PC-3 (cell line): ENCODE measurements around the gene SYT7. TPM values are rescaled to one million over a fixed set of nuclear protein-coding genes. Genes with fewer than 3 reads are reported as not detected.
A peak's percentile ranks its signal among the peaks of the same experiment; 100 is the strongest.
"Not testable (repeated sequence)": the region's sequence is repeated elsewhere in the genome, so short reads cannot be mapped to it uniquely, and the experiment has no call there.

Experiments
- ATAC-seq: fragments of 200-7000 bp; cut with Tn5 transposase; 2 replicates; pipeline ENCODE4 v1.9.1; 2020; ENCODE audit warnings: mild to moderate bottlenecking, moderate library complexity
- BruUV-seq: library from RNA; stranded (reverse); fragments of 400-500 nt; replicated peaks from 2 replicates; lab custom pipeline; 2021; lab: Mats Ljungman, UMichigan
- CTCF ChIA-PET: fragments of 300-600 bp; sonication (Branson Sonifier 250); formaldehyde crosslinking; loops from one replicate; lab custom pipeline; 2022; ENCODE audit warnings: antibody characterized with exemption; lab: Charles Lee
- POLR2A ChIA-PET: fragments of 300-600 bp; sonication (Branson Sonifier 250); formaldehyde crosslinking; loops from one replicate; lab custom pipeline; 2022; ENCODE audit warnings: antibody characterized with exemption; ENCODE audit not compliant: unreplicated experiment; lab: Charles Lee
- DNase-seq: peaks from one replicate; pipeline ENCODE4 v3.0.0-alpha.2; 2015
- H2AFZ ChIP-seq: fragments of 300-600 bp; sonication (generic); 2 replicates; pipeline ENCODE4 v1.6.0; 2016; ENCODE audit warnings: antibody characterized with exemption, low read length
- H3F3A ChIP-seq: fragments of 300-600 bp; sonication (generic); one replicate; pipeline ENCODE4 v1.6.0; 2017; ENCODE audit warnings: antibody characterized with exemption, low read length, control low read depth, mild to moderate bottlenecking; ENCODE audit not compliant: unreplicated experiment
- H3K27ac ChIP-seq: fragments of 300-600 bp; sonication (generic); 2 replicates; pipeline ENCODE4 v1.5.1; 2016; ENCODE audit warnings: mild to moderate bottlenecking, low read length
- H3K27me3 ChIP-seq: fragments of 300-600 bp; sonication (generic); 2 replicates; pipeline ENCODE4 v1.6.1; 2016; ENCODE audit warnings: low read length, mixed read lengths
- H3K36me3 ChIP-seq: fragments of 300-600 bp; sonication (generic); 2 replicates; pipeline ENCODE4 v1.6.1; 2016; ENCODE audit warnings: low read depth, mixed run types, low read length, mixed read lengths
- H3K4me1 ChIP-seq: fragments of 300-600 bp; sonication (generic); 2 replicates; pipeline ENCODE4 v1.5.1; 2016; ENCODE audit warnings: low read length; ENCODE audit not compliant: insufficient read depth
- H3K4me2 ChIP-seq: fragments of 300-600 bp; sonication (generic); 2 replicates; pipeline ENCODE4 v1.6.0; 2016; ENCODE audit warnings: low read length
- H3K4me3 ChIP-seq: fragments of 300-600 bp; sonication (generic); 2 replicates; pipeline ENCODE4 v1.5.1; 2016; ENCODE audit warnings: mild to moderate bottlenecking, low read length, mixed read lengths
- H3K79me2 ChIP-seq: fragments of 300-600 bp; sonication (generic); 2 replicates; pipeline ENCODE4 v1.6.1; 2017; ENCODE audit warnings: low read length, mixed read lengths
- H3K9ac ChIP-seq: fragments of 300-600 bp; sonication (generic); 2 replicates; pipeline ENCODE4 v1.6.0; 2016; ENCODE audit warnings: mild to moderate bottlenecking, low read length
- H3K9me2 ChIP-seq: fragments of 300-600 bp; sonication (generic); replicated peaks from 2 replicates; pipeline ENCODE4 v1.6.1; 2016; ENCODE audit warnings: mixed run types, low read length, mixed read lengths
- H3K9me3 ChIP-seq: fragments of 300-600 bp; sonication (generic); 2 replicates; pipeline ENCODE4 v1.6.1; 2016; ENCODE audit warnings: low read length, mixed read lengths
- H4K20me1 ChIP-seq: fragments of 300-600 bp; sonication (generic); 2 replicates; pipeline ENCODE4 v1.6.1; 2016; ENCODE audit warnings: low read length, mixed read lengths
- CTCF ChIP-seq: fragments of 300-600 bp; sonication (generic); conservative IDR thresholded peaks from 2 replicates; pipeline ENCODE4 v1.5.1; 2017; ENCODE audit warnings: antibody characterized with exemption, low read depth, mild to moderate bottlenecking, low read length
- EZH2 ChIP-seq: fragments of 300-600 bp; sonication (generic); IDR thresholded peaks from one replicate; pipeline ENCODE4 v1.6.1; 2017; ENCODE audit warnings: antibody characterized with exemption, mild to moderate bottlenecking, low read length; ENCODE audit not compliant: unreplicated experiment
- EZH2phosphoT487 ChIP-seq: fragments of 300-600 bp; sonication (generic); IDR thresholded peaks from 2 replicates; pipeline ENCODE4 v1.6.1; 2018; ENCODE audit warnings: mild to moderate bottlenecking, antibody characterized with exemption, low read length, borderline replicate concordance
- intact Hi-C: fragments of 100-400 bp; cut with micrococcal nuclease; formaldehyde crosslinking; loops from 2 replicates; pipeline ENCODE4 v1.9.0; 2023
- total RNA-seq: library from RNA; depleted of rRNA; stranded (reverse); fragments of >200 nt; gene quantifications from 2 replicates; pipeline ENCODE4 v1.2.3, GENCODE V29; 2014

The SYT7 gene
- total RNA-seq, 1 experiment from 2014 or later: 23.2 TPM

GRCh38 chr11:61481806-61482205, 99.1 kb downstream of the SYT7 start:
- Histone ChIP-seq H3K9ac (peak overlapping the region; percentile 19; the same call in 1 of the 2 replicates), H2AFZ (no peak overlapping the region), H3K27me3 (no peaks in the 10 kb centered on the region), H3K9me3 (no peaks in the 10 kb centered on the region), H3K4me2 (no peak overlapping the region), H3K36me3 (no peaks in the 10 kb centered on the region), H3F3A (no peaks in the 10 kb centered on the region), H3K4me3 (no peak overlapping the region), H4K20me1 (no peaks in the 10 kb centered on the region), H3K9me2 (no peaks in the 10 kb centered on the region), H3K79me2 (no peaks in the 10 kb centered on the region), H3K27ac (peak overlapping the region; percentile 32; the same call in 1 of the 2 replicates), H3K4me1 (peaks cover 19% of the 10 kb centered on the region)
- ATAC-seq (no peak), DNase-seq (no peak)
- POLR2A ChIA-PET: no interaction called here
- no peak for TF ChIP-seq EZH2phosphoT487
- TF ChIP-seq CTCF: no peak
- TF ChIP-seq EZH2: no peak
- CTCF ChIA-PET: interaction anchor here (0.6 to 1.3 kb wide), 5 partner anchors 13 to 157 kb away, joined by 3 read pairs; no protein-coding TSS in a partner anchor
- intact Hi-C loops: no loop called here
- BruUV-seq: no TSS peak

GRCh38 chr11:61480994-61481335, 99.9 kb downstream of the SYT7 start:
- ATAC-seq: peak; percentile 63
- H4K20me1 ChIP-seq: no peaks in the 10 kb centered on the region
- no peaks in the 10 kb centered on the region for H3K79me2 ChIP-seq
- H2AFZ ChIP-seq: no peak overlapping the region
- intact Hi-C loops: no loop called here
- H3K4me3 ChIP-seq: no peak overlapping the region
- POLR2A ChIA-PET: no interaction called here
- peak; percentile 58 for DNase-seq
- no peak overlapping the region; the same call in 1 of the 2 replicates for H3K9ac ChIP-seq
- H3K9me2 ChIP-seq: no peaks in the 10 kb centered on the region
- H3K4me1 ChIP-seq: peaks cover 11% of the 10 kb centered on the region; the same call in 1 of the 2 replicates
- no TSS peak for BruUV-seq
- no peaks in the 10 kb centered on the region for H3K27me3 ChIP-seq
- H3F3A ChIP-seq: no peaks in the 10 kb centered on the region
- no peaks in the 10 kb centered on the region for H3K36me3 ChIP-seq
- H3K27ac ChIP-seq: peak overlapping the region; percentile 32
- CTCF ChIA-PET: no interaction called here
- peak overlapping the region; percentile 24; the same call in 1 of the 2 replicates for H3K4me2 ChIP-seq
- no peaks in the 10 kb centered on the region for H3K9me3 ChIP-seq
- TF ChIP-seq EZH2: no peak
- no peak for TF ChIP-seq EZH2phosphoT487
- TF ChIP-seq CTCF: no peak

GRCh38 chr11:61480261-61480993, 100.4 kb downstream of the SYT7 start:
- Histone ChIP-seq H3K4me3 (no peak overlapping the region), H3K9me2 (no peaks in the 10 kb centered on the region), H3K4me2 (no peak overlapping the region), H3K36me3 (no peaks in the 10 kb centered on the region), H3K79me2 (no peaks in the 10 kb centered on the region), H3K9ac (no peak overlapping the region), H3K9me3 (no peaks in the 10 kb centered on the region), H2AFZ (no peak overlapping the region), H3K27ac (no peak overlapping the region), H3K4me1 (peaks cover 11% of the 10 kb centered on the region; the same call in 1 of the 2 replicates), H3K27me3 (no peaks in the 10 kb centered on the region), H3F3A (no peaks in the 10 kb centered on the region), H4K20me1 (no peaks in the 10 kb centered on the region)
- POLR2A ChIA-PET: interaction anchor here (0.6 kb wide), 1 partner anchor 9 kb away, joined by 10 read pairs; no protein-coding TSS in a partner anchor
- intact Hi-C loops: no loop called here
- no TSS peak for BruUV-seq
- no peak for ATAC-seq
- CTCF ChIA-PET: no interaction called here
- TF ChIP-seq EZH2phosphoT487 (no peak), EZH2 (no peak), CTCF (no peak)
- no peak for DNase-seq

GRCh38 chr11:61479360-61480058, 101.4 kb downstream of the SYT7 start:
- not testable (repeated sequence) for H3K9me2 ChIP-seq, ATAC-seq, H3K27ac ChIP-seq, H3K27me3 ChIP-seq, DNase-seq, BruUV-seq, H3K4me2 ChIP-seq, H3K9me3 ChIP-seq, H2AFZ ChIP-seq, H3K9ac ChIP-seq, H4K20me1 ChIP-seq, H3K4me3 ChIP-seq, H3F3A ChIP-seq, H3K79me2 ChIP-seq, H3K36me3 ChIP-seq
- peaks cover 11% of the 10 kb centered on the region; the same call in 1 of the 2 replicates for H3K4me1 ChIP-seq
- POLR2A ChIA-PET: interaction anchor here (0.6 kb wide), 1 partner anchor 10 kb away, joined by 10 read pairs; no protein-coding TSS in a partner anchor
- CTCF ChIA-PET: interaction anchor here (2.1 kb wide), 1 partner anchor 37 kb away, joined by 8 read pairs; no protein-coding TSS in a partner anchor
- intact Hi-C loops: loop anchor here (5.0 kb wide), 1 partner anchor 253 kb away; no protein-coding TSS in a partner anchor
